ENCODE measurements around the gene STXBP5. TPM values are rescaled to one million over a fixed set of nuclear protein-coding genes. Genes with fewer than 3 reads are reported as not detected.

STXBP5 gene
- total and polyA plus RNA-seq, 9 of the 15 experiments (the other 6 are each of a cell fraction or from before 2014, with no cell fraction given), result 23.3 to 172 (median 71.5) TPM

GRCh38 chr6:147159536-147160374 is 44.5 kb upstream of the STXBP5 start (continued):
- TF ChIP-seq RAD21 (CRISPR knock-in tag; conservative IDR thresholded peaks at IDR 0.05 in 1 of 2, IDR thresholded peaks at IDR 0.05 in 1 of 2) (peak in 1 of 2 experiments; percentile 15; a peak in 1 of 4 replicates), HSF4 (CRISPR knock-in tag; IDR thresholded peaks at IDR 0.05; ENCODE audit: borderline replicate concordance) (no peak), NCOA1 (IDR thresholded peaks at IDR 0.05; ENCODE audit: low read depth) (no peak), ZBTB40 (IDR thresholded peaks at IDR 0.05) (no peak), ZBTB40 (CRISPR knock-in tag; IDR thresholded peaks at IDR 0.05) (no peak), CUX1 (CRISPR knock-in tag; IDR thresholded peaks at IDR 0.05) (no peak; the same call in 1 of the 2 replicates), HMGXB4 (CRISPR knock-in tag; IDR thresholded peaks at IDR 0.05) (no peak), POLR3A (IDR thresholded peaks at IDR 0.05; ENCODE audit: borderline replicate concordance, extremely low read depth, insufficient read depth, insufficient read length) (no peak), BRD9 (IDR thresholded peaks at IDR 0.05; ENCODE audit: low read depth, partially characterized antibody) (peak; percentile 74)

Measured in K562 (cell line).